Nephron (organoid): ENCODE data around the gene PLEKHG7.

Source experiments
- H3K27ac Mint-ChIP-seq, 3 experiments: 2 replicates each; pipeline ENCODE4 v1.8.0; 2020; ENCODE audit warnings: mixed read lengths in 3 of 3, mild to moderate bottlenecking in 2 of 3, moderate library complexity in 1 of 3
- H3K27me3 Mint-ChIP-seq: 2 replicates; pipeline ENCODE4 v1.8.0; 2021; ENCODE audit warnings: low read depth, mild to moderate bottlenecking, moderate library complexity, mixed read lengths
- H3K36me3 Mint-ChIP-seq: 2 replicates; pipeline ENCODE4 v1.8.0; 2020; ENCODE audit warnings: low read depth, mixed read lengths
- H3K4me1 Mint-ChIP-seq: 2 replicates; pipeline ENCODE4 v1.8.0; 2020; ENCODE audit warnings: mixed read lengths
- H3K4me3 Mint-ChIP-seq, 3 experiments: 2 replicates each; pipeline ENCODE4 v1.8.0; 2020; ENCODE audit warnings: mild to moderate bottlenecking in 3 of 3, mixed read lengths in 3 of 3, moderate library complexity in 2 of 3
- H3K9me3 Mint-ChIP-seq: 2 replicates; pipeline ENCODE4 v1.8.0; 2020; ENCODE audit warnings: mixed read lengths
- TF ChIP-seq, protein P1 (sequence below), 3 experiments: fragments of 200-600 bp; sonication (generic); IDR thresholded peaks; one replicate each; pipeline ENCODE4 v1.5.0; 2021; ENCODE audit warnings: antibody characterized with exemption in 3 of 3; ENCODE audit not compliant: unreplicated experiment in 3 of 3

Gene PLEKHG7

DNA sequence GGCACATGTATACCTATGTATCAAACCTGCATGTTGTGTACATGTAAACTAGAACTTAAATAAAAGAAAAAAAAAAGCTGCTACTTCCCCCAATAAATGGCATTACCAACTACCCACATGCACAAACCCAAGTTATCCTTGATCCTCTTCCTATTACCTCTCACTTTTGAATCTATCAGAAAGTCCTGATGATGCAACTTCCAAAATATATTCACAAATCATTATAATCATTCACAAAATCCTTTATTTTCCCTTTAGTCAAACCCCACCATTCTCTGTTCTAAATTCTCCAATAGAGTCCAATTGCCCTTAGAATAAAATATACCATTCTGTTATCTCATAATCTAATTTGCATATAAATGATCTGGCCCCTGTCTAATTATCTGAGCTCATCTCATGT, 92.0 kb downstream of the PLEKHG7 start:
- H3K27ac Mint-ChIP-seq = no peak overlapping the region
- peaks cover 73% of the 10 kb centered on the region for H3K36me3 Mint-ChIP-seq
- H3K27me3 Mint-ChIP-seq = no peaks in the 10 kb centered on the region

DNA sequence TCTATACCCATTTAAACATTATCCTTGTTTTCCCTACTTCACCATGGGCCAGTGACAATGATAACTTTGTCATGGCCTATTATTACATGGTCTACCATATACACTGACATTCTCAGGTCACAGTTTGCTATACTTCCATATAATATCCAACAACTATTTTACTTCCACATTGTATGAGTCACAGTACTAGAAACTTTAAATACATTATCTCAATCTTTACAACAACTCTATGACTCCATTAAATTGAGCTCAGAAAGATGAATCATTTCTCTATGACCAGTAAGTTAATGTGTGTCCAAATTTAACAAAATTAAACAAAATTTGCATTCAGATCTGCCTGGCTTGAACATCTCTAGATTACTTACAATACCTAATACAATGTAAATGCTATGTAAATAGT, 93.9 kb downstream of the PLEKHG7 start:
- H3K27ac Mint-ChIP-seq = no peak overlapping the region
- H3K4me3 Mint-ChIP-seq = no peak overlapping the region
- H3K9me3 Mint-ChIP-seq = peaks cover 19% of the 10 kb centered on the region
- no peaks in the 10 kb centered on the region for H3K4me1 Mint-ChIP-seq
- H3K36me3 Mint-ChIP-seq = peaks cover 62% of the 10 kb centered on the region
- TF ChIP-seq, protein P1, sequence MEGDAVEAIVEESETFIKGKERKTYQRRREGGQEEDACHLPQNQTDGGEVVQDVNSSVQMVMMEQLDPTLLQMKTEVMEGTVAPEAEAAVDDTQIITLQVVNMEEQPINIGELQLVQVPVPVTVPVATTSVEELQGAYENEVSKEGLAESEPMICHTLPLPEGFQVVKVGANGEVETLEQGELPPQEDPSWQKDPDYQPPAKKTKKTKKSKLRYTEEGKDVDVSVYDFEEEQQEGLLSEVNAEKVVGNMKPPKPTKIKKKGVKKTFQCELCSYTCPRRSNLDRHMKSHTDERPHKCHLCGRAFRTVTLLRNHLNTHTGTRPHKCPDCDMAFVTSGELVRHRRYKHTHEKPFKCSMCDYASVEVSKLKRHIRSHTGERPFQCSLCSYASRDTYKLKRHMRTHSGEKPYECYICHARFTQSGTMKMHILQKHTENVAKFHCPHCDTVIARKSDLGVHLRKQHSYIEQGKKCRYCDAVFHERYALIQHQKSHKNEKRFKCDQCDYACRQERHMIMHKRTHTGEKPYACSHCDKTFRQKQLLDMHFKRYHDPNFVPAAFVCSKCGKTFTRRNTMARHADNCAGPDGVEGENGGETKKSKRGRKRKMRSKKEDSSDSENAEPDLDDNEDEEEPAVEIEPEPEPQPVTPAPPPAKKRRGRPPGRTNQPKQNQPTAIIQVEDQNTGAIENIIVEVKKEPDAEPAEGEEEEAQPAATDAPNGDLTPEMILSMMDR (IDR thresholded peaks at IDR 0.05; ENCODE audit: unreplicated experiment in 3 of 3) = no peak
- H3K27me3 Mint-ChIP-seq = no peaks in the 10 kb centered on the region

More for the DNA sequence above, 92.0 kb downstream of the PLEKHG7 start:
- H3K9me3 Mint-ChIP-seq = peaks cover 32% of the 10 kb centered on the region
- TF ChIP-seq, protein P1 (IDR thresholded peaks at IDR 0.05; ENCODE audit: unreplicated experiment in 3 of 3) = no peak
- no peaks in the 10 kb centered on the region for H3K4me1 Mint-ChIP-seq
- no peak overlapping the region for H3K4me3 Mint-ChIP-seq

DNA sequence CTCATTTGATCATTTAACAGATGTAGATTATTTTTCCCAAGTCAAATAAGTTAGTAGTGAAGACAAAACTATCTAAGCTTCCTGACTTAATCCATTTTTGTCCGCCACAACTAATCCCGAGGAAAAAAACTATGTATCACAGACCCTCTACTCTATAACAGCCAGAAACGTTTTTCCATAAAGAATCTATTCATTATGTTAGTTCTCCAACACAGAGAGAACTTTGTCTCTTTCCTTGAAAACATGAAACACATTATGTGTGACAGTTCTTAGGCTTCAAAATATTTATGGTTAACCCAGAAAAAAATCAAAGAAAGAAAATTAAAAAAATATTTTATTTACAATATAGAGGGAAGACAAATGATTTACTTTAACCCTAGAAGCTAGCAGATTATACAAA, 100.1 kb downstream of the PLEKHG7 start:
- peaks cover 50% of the 10 kb centered on the region for H3K36me3 Mint-ChIP-seq
- TF ChIP-seq, protein P1 (IDR thresholded peaks at IDR 0.05; ENCODE audit: unreplicated experiment in 3 of 3) = no peak
- H3K4me1 Mint-ChIP-seq = no peaks in the 10 kb centered on the region

DNA sequence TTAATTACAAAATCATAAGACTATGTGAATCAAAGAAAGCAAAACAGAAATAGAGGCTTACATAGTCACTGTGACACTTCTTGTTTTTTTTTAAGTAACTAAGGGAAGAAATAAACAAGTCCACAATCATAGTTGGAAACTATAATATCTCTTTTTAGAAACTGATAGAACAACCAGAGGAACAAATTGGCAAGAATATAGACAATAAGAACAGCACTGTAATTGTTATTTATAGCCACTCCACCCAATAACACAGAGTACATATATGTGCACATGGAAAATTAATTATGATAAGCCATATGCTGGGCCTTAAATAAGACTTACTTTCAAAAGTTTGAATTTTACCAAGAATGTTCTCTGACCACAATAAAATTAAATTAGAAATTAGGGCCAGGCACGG, 101.1 kb downstream of the PLEKHG7 start:
- no peaks in the 10 kb centered on the region for H3K27me3 Mint-ChIP-seq
- no peak overlapping the region for H3K27ac Mint-ChIP-seq
- TF ChIP-seq, protein P1 (IDR thresholded peaks at IDR 0.05; ENCODE audit: unreplicated experiment in 3 of 3) = no peak
- H3K4me3 Mint-ChIP-seq = no peak overlapping the region
- peaks cover 54% of the 10 kb centered on the region for H3K36me3 Mint-ChIP-seq
- peaks cover 5% of the 10 kb centered on the region for H3K9me3 Mint-ChIP-seq
- no peaks in the 10 kb centered on the region for H3K4me1 Mint-ChIP-seq

More for the DNA sequence above, 100.1 kb downstream of the PLEKHG7 start:
- Mint-ChIP-seq H3K27ac (no peak overlapping the region), H3K27me3 (no peaks in the 10 kb centered on the region), H3K4me3 (no peak overlapping the region), H3K9me3 (peaks cover 5% of the 10 kb centered on the region)

DNA sequence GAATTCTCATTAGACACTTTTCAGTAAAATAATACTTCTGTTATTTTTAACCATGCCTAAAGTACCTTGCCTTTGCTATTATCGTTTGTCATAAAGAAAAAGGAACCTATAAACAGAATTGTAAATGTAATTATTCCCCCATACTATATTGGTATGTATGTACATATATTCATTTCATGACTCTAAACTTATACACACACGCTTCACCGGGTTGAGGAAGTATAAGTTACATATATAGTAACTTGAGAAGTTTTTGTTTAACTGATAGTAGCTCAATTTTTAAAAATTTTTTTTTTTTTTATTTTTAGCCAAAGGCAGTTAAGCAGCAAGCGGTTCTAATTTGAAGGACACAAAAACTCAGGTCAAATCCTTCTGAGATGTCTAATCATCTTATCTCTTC, 107.6 kb downstream of the PLEKHG7 start:
- H3K27me3 Mint-ChIP-seq = no peaks in the 10 kb centered on the region

DNA sequence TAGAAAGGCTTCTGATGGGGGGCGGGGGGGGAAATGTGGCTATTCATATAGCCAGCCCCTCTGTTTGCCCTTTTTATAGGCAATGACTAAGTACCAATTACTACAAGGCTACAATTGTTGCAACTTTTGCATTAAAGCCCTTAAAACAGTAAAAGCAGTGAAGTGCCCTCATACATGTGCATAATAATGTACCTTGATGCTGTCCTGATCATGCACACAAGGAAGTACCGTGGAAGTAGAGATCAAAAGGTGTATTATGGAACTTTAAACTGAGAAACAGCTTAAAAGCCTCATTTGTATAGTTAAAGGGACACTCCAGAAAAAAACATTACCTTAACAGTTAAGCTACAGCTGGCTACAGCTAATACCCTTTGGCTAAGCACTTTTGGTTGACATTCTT, 111.8 kb downstream of the PLEKHG7 start:
- no peaks in the 10 kb centered on the region for H3K9me3 Mint-ChIP-seq
- no peaks in the 10 kb centered on the region for H3K4me1 Mint-ChIP-seq
- no peak overlapping the region for H3K27ac Mint-ChIP-seq

More for the DNA sequence above, 107.6 kb downstream of the PLEKHG7 start:
- no peak overlapping the region for H3K4me3 Mint-ChIP-seq
- no peaks in the 10 kb centered on the region for H3K4me1 Mint-ChIP-seq
- no peak overlapping the region for H3K27ac Mint-ChIP-seq
- H3K36me3 Mint-ChIP-seq = peaks cover 46% of the 10 kb centered on the region
- H3K9me3 Mint-ChIP-seq = peaks cover 5% of the 10 kb centered on the region
- TF ChIP-seq, protein P1 (IDR thresholded peaks at IDR 0.05; ENCODE audit: unreplicated experiment in 3 of 3) = no peak

More for the DNA sequence above, 111.8 kb downstream of the PLEKHG7 start:
- Mint-ChIP-seq H3K4me3 (no peak overlapping the region), H3K27me3 (no peaks in the 10 kb centered on the region), H3K36me3 (peaks cover 33% of the 10 kb centered on the region)
- TF ChIP-seq, protein P1 (IDR thresholded peaks at IDR 0.05; ENCODE audit: unreplicated experiment in 3 of 3) = no peak
